ENCODE data around the gene CEP128.

DNA sequence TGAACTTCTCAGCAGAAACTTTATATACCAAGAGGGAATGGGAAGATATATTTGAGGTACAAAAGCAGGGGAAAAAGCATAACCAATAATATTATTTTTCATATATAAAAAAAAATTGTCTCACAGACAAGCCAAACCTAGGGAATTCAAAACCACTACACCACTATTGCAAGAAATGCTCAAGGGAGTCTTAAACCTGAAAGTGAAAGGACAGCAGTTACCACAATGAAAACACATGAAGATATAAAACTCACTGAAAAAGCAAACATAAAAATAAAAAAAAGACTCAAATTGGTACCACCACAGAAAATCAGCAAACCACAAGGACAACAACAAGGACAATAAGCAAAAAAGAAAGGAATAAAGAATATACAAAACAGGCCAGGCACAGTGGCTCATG is 131.9 kb downstream of the CEP128 start:
- TF ChIP-seq, protein P1, sequence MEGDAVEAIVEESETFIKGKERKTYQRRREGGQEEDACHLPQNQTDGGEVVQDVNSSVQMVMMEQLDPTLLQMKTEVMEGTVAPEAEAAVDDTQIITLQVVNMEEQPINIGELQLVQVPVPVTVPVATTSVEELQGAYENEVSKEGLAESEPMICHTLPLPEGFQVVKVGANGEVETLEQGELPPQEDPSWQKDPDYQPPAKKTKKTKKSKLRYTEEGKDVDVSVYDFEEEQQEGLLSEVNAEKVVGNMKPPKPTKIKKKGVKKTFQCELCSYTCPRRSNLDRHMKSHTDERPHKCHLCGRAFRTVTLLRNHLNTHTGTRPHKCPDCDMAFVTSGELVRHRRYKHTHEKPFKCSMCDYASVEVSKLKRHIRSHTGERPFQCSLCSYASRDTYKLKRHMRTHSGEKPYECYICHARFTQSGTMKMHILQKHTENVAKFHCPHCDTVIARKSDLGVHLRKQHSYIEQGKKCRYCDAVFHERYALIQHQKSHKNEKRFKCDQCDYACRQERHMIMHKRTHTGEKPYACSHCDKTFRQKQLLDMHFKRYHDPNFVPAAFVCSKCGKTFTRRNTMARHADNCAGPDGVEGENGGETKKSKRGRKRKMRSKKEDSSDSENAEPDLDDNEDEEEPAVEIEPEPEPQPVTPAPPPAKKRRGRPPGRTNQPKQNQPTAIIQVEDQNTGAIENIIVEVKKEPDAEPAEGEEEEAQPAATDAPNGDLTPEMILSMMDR (IDR thresholded peaks at IDR 0.05) = no peak
- TF ChIP-seq POLR2A (IDR thresholded peaks at IDR 0.05) = no peak

Measured in thyroid gland (tissue), 4 donors.